H9 (cell line): ENCODE results near the gene C3orf22. TPM values are rescaled to one million over a fixed set of nuclear protein-coding genes. Genes with fewer than 3 reads are reported as not detected.

ENCODE experiments used
- DNase-seq: peaks from one replicate; pipeline ENCODE4 v3.0.0-alpha.2; 2017
- H2AFZ ChIP-seq: one replicate; pipeline ENCODE4 v1.6.1; 2013; ENCODE audit warnings: mild to moderate bottlenecking, low read length, control low read depth, moderate library complexity
- H2AK5ac ChIP-seq: 2 replicates; pipeline ENCODE4 v1.6.1; 2013; ENCODE audit warnings: low read length, control low read depth, mixed read lengths; ENCODE audit not compliant: insufficient read length
- H2BK120ac ChIP-seq: one replicate; pipeline ENCODE4 v1.6.1; 2013; ENCODE audit warnings: low read depth, mild to moderate bottlenecking, low read length, control low read depth, inconsistent platforms; ENCODE audit not compliant: poor library complexity, severe bottlenecking
- H2BK12ac ChIP-seq: 2 replicates; pipeline ENCODE4 v1.6.1; 2013; ENCODE audit warnings: low read length, control low read depth, mixed read lengths, low read depth; ENCODE audit not compliant: insufficient read length
- H2BK15ac ChIP-seq: 2 replicates; pipeline ENCODE4 v1.6.1; 2013; ENCODE audit warnings: low read depth, low read length, control low read depth
- H2BK20ac ChIP-seq: one replicate; pipeline ENCODE4 v1.6.1; 2013; ENCODE audit warnings: low read depth, mild to moderate bottlenecking, low read length, control low read depth, inconsistent platforms; ENCODE audit not compliant: poor library complexity, severe bottlenecking
- H2BK5ac ChIP-seq: 2 replicates; pipeline ENCODE4 v1.6.1; 2013; ENCODE audit warnings: low read length, control low read depth, mixed read lengths; ENCODE audit not compliant: insufficient read length
- H3K14ac ChIP-seq: 2 replicates; pipeline ENCODE4 v1.6.1; 2013; ENCODE audit warnings: low read length, control low read depth; ENCODE audit not compliant: insufficient read depth
- H3K18ac ChIP-seq: 2 replicates; pipeline ENCODE4 v1.6.1; 2013; ENCODE audit warnings: low read depth, mild to moderate bottlenecking, mixed read lengths, low read length, control low read depth; ENCODE audit not compliant: insufficient read length
- H3K23ac ChIP-seq: 2 replicates; pipeline ENCODE4 v1.6.1; 2013; ENCODE audit warnings: low read length, control low read depth, mixed read lengths, low read depth; ENCODE audit not compliant: insufficient read length
- H3K23me2 ChIP-seq: 2 replicates; pipeline ENCODE4 v1.6.1; 2013; ENCODE audit warnings: low read depth, mild to moderate bottlenecking, mixed read lengths, low read length, control low read depth; ENCODE audit not compliant: insufficient read length, poor library complexity, severe bottlenecking
- H3K27ac ChIP-seq: 2 replicates; pipeline ENCODE4 v1.5.1; 2013; ENCODE audit warnings: low read length, control low read depth, mixed read lengths, low read depth; ENCODE audit not compliant: insufficient read length
- H3K27me3 ChIP-seq: 2 replicates; pipeline ENCODE4 v1.6.1; 2013; ENCODE audit warnings: low read length, control low read depth, inconsistent platforms; ENCODE audit not compliant: insufficient read depth
- H3K4ac ChIP-seq: 2 replicates; pipeline ENCODE4 v1.6.1; 2013; ENCODE audit warnings: low read depth, mild to moderate bottlenecking, control low read depth, inconsistent platforms, low read length, moderate library complexity
- H3K4me1 ChIP-seq: 2 replicates; pipeline ENCODE4 v1.6.1; 2013; ENCODE audit warnings: low read length, control low read depth, inconsistent platforms; ENCODE audit not compliant: insufficient read depth
- H3K4me2 ChIP-seq: 2 replicates; pipeline ENCODE4 v1.6.1; 2013; ENCODE audit warnings: low read length, control low read depth, mixed read lengths; ENCODE audit not compliant: insufficient read length, insufficient read depth
- H3K56ac ChIP-seq: 2 replicates; pipeline ENCODE4 v1.6.1; 2013; ENCODE audit warnings: low read depth, mild to moderate bottlenecking, mixed read lengths, low read length, control low read depth; ENCODE audit not compliant: insufficient read length
- H3K79me1 ChIP-seq: 2 replicates; pipeline ENCODE4 v1.6.1; 2013; ENCODE audit warnings: low read depth, mild to moderate bottlenecking, moderate library complexity, low read length, control low read depth, inconsistent platforms; ENCODE audit not compliant: insufficient read depth, poor library complexity, severe bottlenecking
- H3K79me2 ChIP-seq: 2 replicates; pipeline ENCODE4 v1.6.1; 2013; ENCODE audit warnings: low read length, control low read depth, inconsistent platforms; ENCODE audit not compliant: insufficient read depth
- H3K9ac ChIP-seq: 2 replicates; pipeline ENCODE4 v1.6.1; 2013; ENCODE audit warnings: low read length, control low read depth, mixed read lengths; ENCODE audit not compliant: insufficient read length; ENCODE audit errors: extremely low read depth
- H3K9me3 ChIP-seq: one replicate; pipeline ENCODE4 v1.6.1; 2013; ENCODE audit warnings: low read depth, low read length, inconsistent platforms; ENCODE audit not compliant: control insufficient read depth
- H3T11ph ChIP-seq: one replicate; pipeline ENCODE4 v1.6.1; 2013; ENCODE audit warnings: mild to moderate bottlenecking, low read length, control low read depth, inconsistent platforms
- H4K20me1 ChIP-seq: one replicate; pipeline ENCODE4 v1.6.1; 2013; ENCODE audit not compliant: control insufficient read depth, insufficient read length, insufficient read depth
- H4K5ac ChIP-seq: 2 replicates; pipeline ENCODE4 v1.6.1; 2013; ENCODE audit warnings: low read depth, mild to moderate bottlenecking, mixed read lengths, low read length, control low read depth; ENCODE audit not compliant: insufficient read length
- H4K8ac ChIP-seq: replicated peaks from 2 replicates; pipeline ENCODE4 v1.6.1; 2013; ENCODE audit warnings: low read length, control low read depth, mixed read lengths, low read depth; ENCODE audit not compliant: insufficient read length
- H4K91ac ChIP-seq: 2 replicates; pipeline ENCODE4 v1.6.1; 2013; ENCODE audit warnings: low read depth, mild to moderate bottlenecking, moderate library complexity, mixed read lengths, low read length, control low read depth; ENCODE audit not compliant: insufficient read length
- H3K27ac Mint-ChIP-seq, 3 experiments: 2 replicates in 2 of 3; 3 replicates in 1 of 3; pipeline ENCODE4 v1.8.0; 2020 to 2021; ENCODE audit warnings: mixed read lengths in 3 of 3, mild to moderate bottlenecking in 1 of 3, moderate library complexity in 1 of 3
- H3K27me3 Mint-ChIP-seq: 2 replicates; pipeline ENCODE4 v1.8.0; 2021; ENCODE audit warnings: low read depth, mild to moderate bottlenecking, moderate library complexity, mixed read lengths
- H3K36me3 Mint-ChIP-seq, 3 experiments: 2 replicates in 2 of 3; 3 replicates in 1 of 3; pipeline ENCODE4 v1.8.0; 2020 to 2021; ENCODE audit warnings: low read depth in 3 of 3, mixed read lengths in 3 of 3; ENCODE audit not compliant: insufficient read depth in 1 of 3
- H3K4me1 Mint-ChIP-seq, 2 experiments: 2 replicates each; pipeline ENCODE4 v1.8.0; 2020; ENCODE audit warnings: mixed read lengths in 2 of 2
- H3K4me3 Mint-ChIP-seq, 2 experiments: 2 replicates in 1 of 2; 3 replicates in 1 of 2; pipeline ENCODE4 v1.8.0; 2020 to 2021; ENCODE audit warnings: mild to moderate bottlenecking in 2 of 2, mixed read lengths in 2 of 2, moderate library complexity in 1 of 2
- H3K9me3 Mint-ChIP-seq, 2 experiments: 2 replicates in 1 of 2; 3 replicates in 1 of 2; pipeline ENCODE4 v1.8.0; 2020; ENCODE audit warnings: mild to moderate bottlenecking in 2 of 2, mixed read lengths in 2 of 2, moderate library complexity in 1 of 2
- WGBS: extraction: QIAGEN DNeasy Blood & Tissue Kit; methylation state at CpG from one replicate; pipeline ENCODE4 v1.1.7; 2013; ENCODE audit warnings: missing lambda C conversion rate, low lambda C conversion rate, mixed read lengths; ENCODE audit not compliant: insufficient read length; ENCODE audit errors: extremely low coverage; 5-methylcytosine and 5-hydroxymethylcytosine counted together
- total RNA-seq: library from RNA; stranded (reverse); gene quantifications from 2 replicates; pipeline ENCODE4 v1.2.1, GENCODE V29; 2021
- TF ChIP-seq, protein P1 (sequence below): fragments of 200-600 bp; sonication (generic); conservative IDR thresholded peaks from 3 replicates; pipeline ENCODE4 v1.8.0; 2021; ENCODE audit warnings: antibody characterized with exemption, mild to moderate bottlenecking

Gene C3orf22
- total RNA-seq, 1 experiment from 2014 or later: not detected

DNA sequence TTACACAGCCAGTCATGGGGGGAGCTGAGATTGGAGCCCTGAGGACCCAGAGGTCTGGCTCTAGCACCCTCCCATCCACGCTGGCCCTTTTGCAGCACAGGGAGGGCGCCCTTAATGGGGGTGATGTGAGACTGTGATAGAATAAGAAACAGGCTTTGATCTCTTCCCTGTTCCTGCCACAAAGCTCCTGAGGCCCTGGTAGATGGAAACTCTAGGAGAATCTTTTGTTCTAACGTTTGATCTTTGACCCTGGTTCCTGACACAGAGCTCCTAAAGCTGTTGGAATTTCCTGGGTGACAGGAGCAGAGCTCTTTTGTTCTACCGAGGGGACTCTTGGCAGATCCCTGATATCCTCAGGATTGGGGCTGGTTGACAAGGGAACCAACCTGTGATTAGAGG is 40.0 kb downstream of the C3orf22 start:
- Histone ChIP-seq H3K4ac (no peak overlapping the region), H2BK5ac (no peak overlapping the region), H4K8ac (no peak overlapping the region), H2BK120ac (no peak overlapping the region), H2BK12ac (no peak overlapping the region), H2BK20ac (no peak overlapping the region), H4K5ac (no peak overlapping the region), H3K56ac (no peak overlapping the region), H3K14ac (no peak overlapping the region), H3K79me2 (no peaks in the 10 kb centered on the region), H3K79me1 (no peaks in the 10 kb centered on the region), H3K9me3 (no peaks in the 10 kb centered on the region), H2AFZ (no peak overlapping the region), H3T11ph (no peak overlapping the region), H3K18ac (no peak overlapping the region), H2AK5ac (no peak overlapping the region), H3K23me2 (no peaks in the 10 kb centered on the region), H3K23ac (no peak overlapping the region), H3K27me3 (no peaks in the 10 kb centered on the region; the same call in 1 of the 2 replicates), H4K20me1 (no peaks in the 10 kb centered on the region), H2BK15ac (no peak overlapping the region), H3K4me2 (no peak overlapping the region), H3K27ac (no peak overlapping the region), H3K4me1 (no peaks in the 10 kb centered on the region), H3K9ac (no peak overlapping the region), H4K91ac (no peak overlapping the region)
- Mint-ChIP-seq H3K9me3 (no peaks in the 10 kb centered on the region; a peak in 1 of 5 replicates), H3K4me3 (no peak overlapping the region), H3K36me3 (no peaks in the 10 kb centered on the region), H3K27me3 (peaks cover 20% of the 10 kb centered on the region), H3K27ac (no peak overlapping the region), H3K4me1 (peaks cover 4 to 12% of the 10 kb centered on the region in 2 experiments; a peak in 2 of 4 replicates)
- DNase-seq: no peak
- WGBS: no CpG with 5 or more reads among the region's 4 CpGs
- TF ChIP-seq, protein P1, sequence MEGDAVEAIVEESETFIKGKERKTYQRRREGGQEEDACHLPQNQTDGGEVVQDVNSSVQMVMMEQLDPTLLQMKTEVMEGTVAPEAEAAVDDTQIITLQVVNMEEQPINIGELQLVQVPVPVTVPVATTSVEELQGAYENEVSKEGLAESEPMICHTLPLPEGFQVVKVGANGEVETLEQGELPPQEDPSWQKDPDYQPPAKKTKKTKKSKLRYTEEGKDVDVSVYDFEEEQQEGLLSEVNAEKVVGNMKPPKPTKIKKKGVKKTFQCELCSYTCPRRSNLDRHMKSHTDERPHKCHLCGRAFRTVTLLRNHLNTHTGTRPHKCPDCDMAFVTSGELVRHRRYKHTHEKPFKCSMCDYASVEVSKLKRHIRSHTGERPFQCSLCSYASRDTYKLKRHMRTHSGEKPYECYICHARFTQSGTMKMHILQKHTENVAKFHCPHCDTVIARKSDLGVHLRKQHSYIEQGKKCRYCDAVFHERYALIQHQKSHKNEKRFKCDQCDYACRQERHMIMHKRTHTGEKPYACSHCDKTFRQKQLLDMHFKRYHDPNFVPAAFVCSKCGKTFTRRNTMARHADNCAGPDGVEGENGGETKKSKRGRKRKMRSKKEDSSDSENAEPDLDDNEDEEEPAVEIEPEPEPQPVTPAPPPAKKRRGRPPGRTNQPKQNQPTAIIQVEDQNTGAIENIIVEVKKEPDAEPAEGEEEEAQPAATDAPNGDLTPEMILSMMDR: no peak
